ENCODE results near the gene CCDC38. TPM values are rescaled to one million over a fixed set of nuclear protein-coding genes. Genes with fewer than 3 reads are reported as not detected.
"Not testable (repeated sequence)": the region's sequence is repeated elsewhere in the genome, so short reads cannot be mapped to it uniquely, and the experiment has no call there.

Gene CCDC38
- total RNA-seq, 1 experiment from 2014 or later, result 0.26 TPM

DNA sequence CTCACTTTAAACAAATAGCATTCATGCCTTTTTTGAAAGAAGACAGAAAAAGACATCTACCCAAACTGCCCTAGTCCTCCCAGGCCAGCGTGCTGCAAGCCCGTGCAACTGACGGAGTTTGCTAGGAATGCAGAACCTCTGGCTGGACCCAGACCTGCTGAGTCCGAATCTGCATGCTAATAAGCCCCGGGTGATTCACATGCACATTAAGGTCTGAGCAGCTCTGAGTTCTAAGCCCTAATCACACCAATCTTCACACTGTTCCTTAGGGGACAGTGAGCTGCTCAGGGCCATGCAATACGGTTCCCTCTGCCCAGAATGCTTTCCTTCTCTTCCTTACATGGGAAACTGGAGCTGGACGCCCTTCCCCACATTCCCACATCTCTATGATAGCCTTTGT is 28.5 kb upstream of the CCDC38 start:
- no TSS peak for BruUV-seq (replicated peaks)
- CTCF ChIA-PET, result no interaction called here
- POLR2A ChIA-PET (ENCODE audit: low non-redundant PET), result no interaction called here
- no peaks in the 10 kb centered on the region for H3K9me3 ChIP-seq (ENCODE audit: low read depth, low read length, poor library complexity, severe bottlenecking)
- no peak for DNase-seq (ENCODE audit: low spot score)
- H3K4me1 ChIP-seq (ENCODE audit: insufficient read depth, low read length, poor library complexity, severe bottlenecking), result no peaks in the 10 kb centered on the region
- no peaks in the 10 kb centered on the region for H3K36me3 ChIP-seq (ENCODE audit: insufficient read depth, low read length, poor library complexity, severe bottlenecking)
- TF ChIP-seq CTCF (conservative IDR thresholded peaks at IDR 0.05; ENCODE audit: low read depth, low read length) (no peak), EZH2 (IDR thresholded peaks at IDR 0.05; ENCODE audit: borderline replicate concordance, low read depth, low read length, poor library complexity, severe bottlenecking) (no peak)
- H3K4me3 ChIP-seq (ENCODE audit: low read depth, low read length, poor library complexity, severe bottlenecking), result no peak overlapping the region
- intact Hi-C loops (cut with micrococcal nuclease; ENCODE audit: unreplicated experiment), result no loop called here
- H3K27ac ChIP-seq (ENCODE audit: low read depth, low read length, poor library complexity, severe bottlenecking), result no peak overlapping the region
- H3K27me3 ChIP-seq (replicated peaks; ENCODE audit: insufficient read depth, low read depth, low read length, poor library complexity), result no peaks in the 10 kb centered on the region

DNA sequence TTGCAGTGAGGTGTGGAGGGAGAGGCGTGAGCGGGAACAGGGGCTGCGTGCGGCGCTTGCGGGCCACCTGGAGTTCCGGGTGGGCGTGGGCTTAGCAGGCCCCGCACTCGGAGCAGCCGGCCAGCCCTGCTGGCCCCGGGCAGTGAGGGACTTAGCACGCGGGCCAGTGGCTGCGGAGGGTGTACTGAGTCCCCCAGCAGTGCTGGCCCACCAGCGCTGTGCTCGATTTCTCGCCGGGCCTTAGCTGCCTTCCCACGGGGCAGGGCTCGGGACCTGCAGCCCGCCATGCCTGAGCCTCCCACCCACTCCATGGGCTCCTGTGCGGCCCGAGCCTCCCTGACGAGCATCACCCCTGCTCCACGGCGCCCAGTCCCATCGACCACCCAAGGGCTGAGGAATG is 26.7 kb upstream of the CCDC38 start:
- BruUV-seq (replicated peaks); H3K4me3 ChIP-seq (ENCODE audit: low read depth, low read length, poor library complexity, severe bottlenecking); H3K27me3 ChIP-seq (replicated peaks; ENCODE audit: insufficient read depth, low read depth, low read length, poor library complexity); POLR2A ChIA-PET (ENCODE audit: low non-redundant PET); H3K27ac ChIP-seq (ENCODE audit: low read depth, low read length, poor library complexity, severe bottlenecking); DNase-seq (ENCODE audit: low spot score); H3K36me3 ChIP-seq (ENCODE audit: insufficient read depth, low read length, poor library complexity, severe bottlenecking); H3K4me1 ChIP-seq (ENCODE audit: insufficient read depth, low read length, poor library complexity, severe bottlenecking); H3K9me3 ChIP-seq (ENCODE audit: low read depth, low read length, poor library complexity, severe bottlenecking); CTCF ChIA-PET: not testable (repeated sequence)
- intact Hi-C loops (cut with micrococcal nuclease; ENCODE audit: unreplicated experiment), result loop anchor here (10.0 kb wide), 1 partner anchor 384 kb away; no protein-coding TSS in a partner anchor

DNA sequence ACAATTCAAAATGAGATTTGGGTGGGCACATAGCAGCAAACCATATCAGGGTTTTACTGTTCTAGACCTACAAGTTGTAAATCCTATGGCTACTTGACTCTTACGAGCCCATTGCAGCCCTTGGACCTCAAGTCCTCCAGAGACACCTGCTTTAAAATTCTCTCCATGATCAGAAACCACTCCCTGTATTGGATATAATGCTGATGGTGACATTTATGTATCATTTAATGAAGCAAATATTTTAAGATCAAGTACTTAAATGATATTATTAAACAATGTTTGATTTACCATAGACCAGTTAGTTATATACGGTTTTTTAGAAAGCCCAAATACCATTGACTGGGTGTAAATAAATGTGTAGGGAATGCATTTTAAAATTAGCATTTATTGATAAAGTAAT is 24.9 kb upstream of the CCDC38 start:
- Histone ChIP-seq H3K36me3 (ENCODE audit: insufficient read depth, low read length, poor library complexity, severe bottlenecking) (no peaks in the 10 kb centered on the region), H3K9me3 (ENCODE audit: low read depth, low read length, poor library complexity, severe bottlenecking) (no peaks in the 10 kb centered on the region), H3K4me1 (ENCODE audit: insufficient read depth, low read length, poor library complexity, severe bottlenecking) (no peaks in the 10 kb centered on the region), H3K4me3 (ENCODE audit: low read depth, low read length, poor library complexity, severe bottlenecking) (no peak overlapping the region), H3K27me3 (replicated peaks; ENCODE audit: insufficient read depth, low read depth, low read length, poor library complexity) (no peaks in the 10 kb centered on the region), H3K27ac (ENCODE audit: low read depth, low read length, poor library complexity, severe bottlenecking) (no peak overlapping the region)
- POLR2A ChIA-PET (ENCODE audit: low non-redundant PET), result no interaction called here
- intact Hi-C loops (cut with micrococcal nuclease; ENCODE audit: unreplicated experiment), result loop anchor here (10.0 kb wide), 1 partner anchor 382 kb away; no protein-coding TSS in a partner anchor
- BruUV-seq (replicated peaks), result no TSS peak
- CTCF ChIA-PET, result no interaction called here
- TF ChIP-seq CTCF (conservative IDR thresholded peaks at IDR 0.05; ENCODE audit: low read depth, low read length), result no peak
- TF ChIP-seq EZH2 (IDR thresholded peaks at IDR 0.05; ENCODE audit: borderline replicate concordance, low read depth, low read length, poor library complexity, severe bottlenecking), result no peak
- DNase-seq (ENCODE audit: low spot score), result no peak

DNA sequence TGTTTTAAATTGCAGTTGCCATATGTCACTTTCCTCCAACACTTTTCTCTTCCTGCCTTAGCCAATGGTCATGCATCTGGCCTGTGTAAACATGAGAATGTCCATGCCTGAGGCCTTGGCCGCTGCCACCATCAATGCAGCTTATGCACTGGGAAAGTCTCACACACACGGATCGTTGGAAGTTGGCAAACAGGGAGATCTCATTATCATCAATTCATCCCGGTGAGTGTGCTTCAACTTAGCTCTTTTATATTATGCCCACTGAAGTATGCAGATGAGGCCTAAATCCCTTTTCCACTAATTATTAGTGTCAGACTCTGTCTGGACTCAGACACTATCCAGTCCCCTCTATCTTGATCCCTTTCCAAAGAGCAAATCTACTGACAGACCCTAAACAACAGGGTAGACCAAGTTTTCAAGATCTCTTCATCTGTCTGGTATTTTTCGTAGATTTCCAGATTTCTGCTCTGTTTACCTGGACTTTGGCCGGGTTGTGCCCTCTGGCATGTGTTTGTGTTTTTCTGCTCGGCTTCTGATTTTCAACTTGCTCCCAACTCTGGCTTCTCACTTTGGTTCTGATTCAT is 24.0 kb upstream of the CCDC38 start:
- Histone ChIP-seq H3K4me1 (ENCODE audit: insufficient read depth, low read length, poor library complexity, severe bottlenecking) (no peaks in the 10 kb centered on the region), H3K9me3 (ENCODE audit: low read depth, low read length, poor library complexity, severe bottlenecking) (no peaks in the 10 kb centered on the region), H3K27me3 (replicated peaks; ENCODE audit: insufficient read depth, low read depth, low read length, poor library complexity) (no peaks in the 10 kb centered on the region), H3K27ac (ENCODE audit: low read depth, low read length, poor library complexity, severe bottlenecking) (no peak overlapping the region), H3K4me3 (ENCODE audit: low read depth, low read length, poor library complexity, severe bottlenecking) (no peak overlapping the region), H3K36me3 (ENCODE audit: insufficient read depth, low read length, poor library complexity, severe bottlenecking) (no peaks in the 10 kb centered on the region)
- POLR2A ChIA-PET (ENCODE audit: low non-redundant PET), result no interaction called here
- intact Hi-C loops (cut with micrococcal nuclease; ENCODE audit: unreplicated experiment), result loop anchor here (10.0 kb wide), 1 partner anchor 382 kb away; no protein-coding TSS in a partner anchor
- BruUV-seq (replicated peaks), result no TSS peak
- TF ChIP-seq CTCF (conservative IDR thresholded peaks at IDR 0.05; ENCODE audit: low read depth, low read length) (no peak), EZH2 (IDR thresholded peaks at IDR 0.05; ENCODE audit: borderline replicate concordance, low read depth, low read length, poor library complexity, severe bottlenecking) (no peak)
- DNase-seq (ENCODE audit: low spot score), result no peak
- CTCF ChIA-PET, result no interaction called here
